G401.6 (cell line): ENCODE measurements around the gene AKAIN1.

Experiments used
- FAIRE-seq: peaks from 2 replicates; lab custom pipeline; 2012; peaks lifted over from hg19 to GRCh38; lab: Jason Lieb, UNC

AKAIN1 gene

GRCh38 chr18:5197032-5197434 lies at the start of gene AKAIN1:
AKAIN1 (minus strand) TSS chr18:5197257; CDS start chr18:5197053, 204 bp downstream.
- FAIRE-seq: no peak

GRCh38 chr18:5244941-5245340 lies 47.9 kb upstream of the AKAIN1 start:
- FAIRE-seq: no peak

DNA sequence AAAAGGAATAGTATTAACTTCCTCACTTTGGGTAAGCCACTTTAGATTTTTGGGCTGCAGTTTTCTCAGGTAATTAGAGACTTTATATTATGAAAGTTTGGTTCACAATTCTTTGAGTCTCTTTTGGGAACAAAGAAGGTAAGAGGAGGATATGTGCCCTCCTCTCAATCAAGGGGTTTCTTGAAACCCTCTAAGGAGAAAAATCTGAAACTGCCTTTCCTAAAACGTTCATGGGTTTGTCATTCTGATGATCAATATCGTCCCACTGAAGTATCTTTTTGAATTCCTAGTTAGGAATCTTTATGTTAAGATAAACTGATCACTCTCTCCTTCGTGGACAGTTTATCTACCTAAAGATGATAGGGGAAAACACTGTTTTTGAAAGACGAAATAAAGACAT lies 42.4 kb upstream of the AKAIN1 start:
- FAIRE-seq: no peak

GRCh38 chr18:5238371-5238976 lies 41.4 kb upstream of the AKAIN1 start:
- FAIRE-seq: no peak

DNA sequence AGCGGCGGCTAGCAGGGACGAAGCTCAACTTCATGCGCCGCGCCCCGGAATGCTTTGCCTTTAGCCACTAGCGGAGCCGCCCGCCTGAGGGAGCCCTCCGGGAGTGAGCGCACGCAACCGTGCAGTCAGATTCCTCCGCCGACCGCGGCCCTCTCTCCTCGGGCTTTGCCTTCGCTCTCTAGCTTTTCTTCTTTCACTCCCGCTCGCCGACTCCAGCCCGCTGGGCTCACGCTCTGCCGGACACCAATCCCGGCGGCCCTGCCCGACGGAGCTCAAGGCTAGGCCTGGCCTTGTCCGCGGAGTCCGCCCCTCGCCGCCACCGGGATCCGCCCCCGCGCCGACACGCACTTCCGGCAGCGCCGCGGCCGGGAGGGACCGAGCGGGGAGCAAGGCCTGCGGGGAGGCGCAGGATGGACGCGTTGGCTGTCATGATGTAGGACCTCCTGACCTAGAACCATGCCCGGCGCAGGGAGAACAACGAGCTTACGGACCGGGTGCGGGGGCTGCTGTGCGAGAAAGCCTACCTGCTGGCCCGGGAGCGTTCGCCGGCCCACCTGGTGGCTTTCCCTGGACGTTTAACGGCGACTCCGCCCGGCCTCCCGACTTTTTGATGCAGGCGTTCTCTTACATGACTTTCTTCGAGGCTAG lies 40.8 kb upstream of the AKAIN1 start:
- FAIRE-seq: no peak

DNA sequence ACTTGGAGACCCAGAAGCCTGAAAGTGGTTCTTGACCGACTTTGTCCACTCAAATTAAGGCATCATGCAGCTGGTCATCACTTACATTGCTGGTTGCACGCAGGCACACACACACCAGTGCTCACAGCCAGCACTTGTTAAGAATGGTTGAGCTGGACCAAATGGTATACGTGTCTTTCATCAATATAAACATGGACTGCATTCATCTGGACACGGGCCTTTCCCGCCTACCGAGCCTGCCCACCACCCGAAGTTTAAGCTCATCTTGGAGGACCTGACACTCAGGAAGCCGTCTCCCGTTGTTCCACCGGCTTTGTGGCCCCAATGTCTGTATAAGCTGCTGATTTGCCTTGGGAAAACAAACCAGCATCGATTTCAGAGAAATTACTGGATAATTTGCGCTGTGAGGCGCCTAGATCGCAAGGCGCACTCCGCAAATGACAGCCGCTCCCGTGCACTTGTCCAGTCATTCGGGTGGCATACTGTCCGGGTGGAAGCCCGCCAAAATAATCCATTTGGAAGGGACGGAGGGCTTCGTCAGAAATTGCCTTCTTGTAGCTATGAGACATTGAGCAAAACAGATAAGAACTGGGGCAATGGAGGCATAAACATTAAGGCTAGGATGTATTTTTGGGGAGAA lies 40.1 kb upstream of the AKAIN1 start:
- no peak for FAIRE-seq

DNA sequence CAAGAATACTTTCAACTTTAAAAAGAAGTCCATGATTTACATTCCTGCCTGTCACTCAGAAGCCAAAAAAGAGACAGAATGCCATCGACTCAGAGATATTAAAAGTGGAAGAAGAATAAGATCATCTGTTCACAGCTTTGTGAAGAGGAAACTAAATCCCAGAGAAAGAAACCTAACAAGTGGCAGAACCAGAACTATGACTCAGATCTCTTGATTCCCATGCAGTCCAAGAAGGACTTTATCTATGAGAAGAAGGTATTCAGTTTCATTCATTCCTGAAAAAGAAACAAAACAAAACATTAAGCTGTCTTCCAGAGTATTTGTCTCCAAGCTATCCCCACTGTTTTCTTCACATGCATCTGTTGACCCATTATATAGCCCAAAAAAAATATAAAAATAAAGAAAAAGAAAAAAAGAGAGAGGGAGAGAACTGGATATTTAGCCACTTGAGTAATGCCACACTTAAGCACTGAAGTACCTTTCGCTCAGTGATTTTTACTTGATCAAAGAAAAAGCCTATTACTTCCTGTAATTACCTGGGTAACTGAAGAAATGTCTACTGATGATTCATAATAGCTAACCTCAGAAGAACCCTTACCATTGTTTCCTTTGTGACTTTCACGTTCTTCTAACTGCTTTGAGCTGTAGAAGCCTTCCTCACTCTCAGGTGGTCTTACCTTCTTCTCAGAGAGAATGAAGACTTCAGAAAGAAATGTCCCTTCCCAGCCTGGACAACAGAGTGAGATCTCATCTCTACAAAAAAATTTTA lies 17.7 kb upstream of the AKAIN1 start:
- no peak for FAIRE-seq

- no peak for FAIRE-seq
Measured at GRCh38 chr18:5207471-5208150, 10.6 kb upstream of the AKAIN1 start.

DNA sequence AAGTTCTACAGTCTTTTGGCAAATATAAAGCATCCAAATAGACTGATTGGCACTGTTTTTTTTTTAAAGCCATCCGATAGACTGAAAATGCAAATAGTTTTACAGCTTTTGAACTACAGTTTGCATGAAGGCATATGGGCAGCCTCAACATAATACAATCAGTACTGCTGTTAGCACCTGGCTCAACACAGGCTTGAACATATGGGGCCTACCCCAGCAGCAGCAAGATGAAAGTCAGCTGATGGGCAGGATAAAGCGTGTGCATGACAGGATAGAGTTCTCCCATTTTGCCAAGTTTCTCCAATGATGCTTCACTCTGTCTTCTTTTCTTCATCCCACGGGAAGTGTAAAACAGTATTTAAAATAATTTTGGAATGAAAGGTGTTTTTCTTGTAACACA lies 1.3 kb upstream of the AKAIN1 start:
- no peak for FAIRE-seq

DNA sequence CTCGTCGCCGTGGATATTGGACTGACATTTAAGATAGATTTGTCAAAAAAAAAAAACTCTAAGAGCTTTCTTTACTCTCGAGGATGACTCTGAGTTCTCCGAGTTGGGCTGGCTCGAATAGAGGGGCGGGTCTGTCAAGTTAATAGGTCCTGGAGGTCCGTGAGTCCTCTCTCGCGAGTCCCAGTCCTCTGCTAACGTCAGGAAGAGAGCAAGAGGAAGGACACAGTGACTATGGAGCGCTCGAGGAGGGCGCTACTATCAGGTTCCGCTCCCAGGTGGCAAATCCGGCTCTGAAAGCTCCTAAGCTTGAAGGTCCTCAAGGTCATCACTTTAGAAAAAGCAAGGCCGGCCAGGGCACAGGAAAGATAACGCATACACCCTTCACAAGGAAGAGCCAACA lies 404 bp upstream of the AKAIN1 start:
- no peak for FAIRE-seq

DNA sequence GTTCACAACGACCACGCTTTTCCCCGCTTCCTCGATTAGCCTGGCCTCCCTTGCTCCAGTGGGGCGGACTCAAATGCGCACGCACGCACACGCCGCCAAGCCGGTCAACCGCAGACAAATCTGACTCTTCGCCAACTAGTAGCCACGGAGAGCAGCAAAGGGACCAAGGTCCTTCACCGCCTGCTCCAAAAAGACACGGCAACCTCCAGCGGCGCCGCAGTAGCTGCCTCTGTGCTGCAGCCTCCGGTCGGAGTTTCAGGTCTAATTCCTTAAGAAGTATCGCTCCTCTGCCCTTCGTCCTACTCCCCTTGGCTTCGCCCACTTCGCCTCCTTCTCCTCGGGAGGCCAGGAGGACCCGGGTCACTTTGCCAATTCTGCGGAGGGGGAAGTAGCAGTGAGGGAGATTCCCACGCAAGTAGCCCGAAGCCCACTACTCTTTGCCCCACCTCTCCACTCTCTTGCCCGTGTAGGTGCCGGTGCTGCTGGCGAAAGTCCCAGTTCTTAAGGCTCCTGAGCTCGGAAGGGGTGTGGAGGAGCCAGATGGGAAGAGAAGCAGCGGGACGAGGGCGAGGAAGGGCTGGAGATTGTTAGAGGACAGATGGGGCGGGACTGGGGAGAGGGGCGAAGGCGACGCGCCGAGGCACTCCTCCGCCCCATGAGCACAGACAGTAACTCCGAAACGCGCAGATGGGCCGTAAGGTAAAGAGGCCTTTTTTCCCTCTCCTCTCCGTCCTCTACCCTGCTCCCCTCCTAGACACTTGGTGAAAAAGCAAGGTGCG lies 615 bp downstream of the AKAIN1 start:
- no peak for FAIRE-seq

GRCh38 chr18:5195656-5196055 lies 1.4 kb downstream of the AKAIN1 start:
- no peak for FAIRE-seq

GRCh38 chr18:5180254-5180653 lies 16.8 kb downstream of the AKAIN1 start:
- FAIRE-seq: no peak

DNA sequence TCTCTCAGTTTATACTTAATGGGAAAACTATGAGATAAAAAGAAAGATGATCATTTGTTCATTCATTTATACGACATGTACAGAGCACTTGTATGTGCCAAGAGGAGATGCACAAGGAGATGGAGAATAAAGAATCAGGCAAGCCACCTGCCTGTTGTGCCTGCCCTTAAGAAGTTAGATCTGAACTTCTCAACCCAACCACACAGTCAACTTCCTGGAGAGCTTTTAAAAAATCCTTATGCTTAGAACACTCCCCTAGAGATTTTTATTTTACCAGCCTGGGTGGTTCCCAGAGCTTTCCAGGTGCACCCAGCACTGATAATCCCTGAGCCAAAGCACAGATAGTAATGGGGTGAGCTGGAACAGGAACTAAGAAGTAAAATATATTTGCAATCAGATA lies 18.5 kb downstream of the AKAIN1 start:
- FAIRE-seq: no peak

DNA sequence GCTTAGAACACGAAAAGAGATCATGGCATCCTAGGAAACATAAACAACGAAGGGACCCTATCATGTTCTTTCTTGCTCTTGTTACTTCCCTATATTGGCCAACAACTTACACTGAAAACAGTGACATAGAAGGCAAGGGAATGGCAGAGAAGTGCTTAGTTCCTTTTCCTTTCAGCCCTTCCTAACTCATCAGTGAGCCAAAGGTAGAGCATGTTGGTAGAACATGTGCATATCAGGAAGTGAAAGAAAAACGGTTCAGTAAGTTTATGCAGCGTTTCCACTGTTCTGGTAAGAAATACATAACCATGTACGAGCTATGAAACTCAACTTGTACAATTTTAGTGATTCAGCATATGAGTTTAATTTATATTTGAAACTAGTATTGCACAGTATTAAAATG lies 21.7 kb downstream of the AKAIN1 start:
- FAIRE-seq: no peak

DNA sequence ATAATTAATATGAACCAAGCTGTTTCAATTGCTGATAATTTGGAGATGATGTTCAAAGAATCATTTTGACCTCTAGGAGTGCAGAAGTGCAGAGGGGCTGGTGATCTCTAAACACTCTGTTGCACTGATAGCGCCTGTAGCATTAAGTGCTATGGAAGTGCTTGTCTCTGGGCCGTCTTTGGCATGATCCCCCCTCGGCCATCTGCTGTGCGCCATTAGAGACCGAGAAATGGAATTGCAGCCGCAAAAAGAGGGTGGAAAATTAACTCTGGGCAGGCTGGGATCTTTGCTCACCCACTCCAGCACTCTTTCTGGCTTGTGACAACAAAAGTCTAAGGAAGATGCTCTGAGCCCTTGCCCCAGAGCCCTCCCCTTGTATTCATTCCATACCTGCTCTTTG lies 23.4 kb downstream of the AKAIN1 start:
- FAIRE-seq: no peak

GRCh38 chr18:5173236-5173635 lies 23.8 kb downstream of the AKAIN1 start:
- FAIRE-seq: no peak

GRCh38 chr18:5167831-5168230 lies 29.2 kb downstream of the AKAIN1 start:
- no peak for FAIRE-seq

DNA sequence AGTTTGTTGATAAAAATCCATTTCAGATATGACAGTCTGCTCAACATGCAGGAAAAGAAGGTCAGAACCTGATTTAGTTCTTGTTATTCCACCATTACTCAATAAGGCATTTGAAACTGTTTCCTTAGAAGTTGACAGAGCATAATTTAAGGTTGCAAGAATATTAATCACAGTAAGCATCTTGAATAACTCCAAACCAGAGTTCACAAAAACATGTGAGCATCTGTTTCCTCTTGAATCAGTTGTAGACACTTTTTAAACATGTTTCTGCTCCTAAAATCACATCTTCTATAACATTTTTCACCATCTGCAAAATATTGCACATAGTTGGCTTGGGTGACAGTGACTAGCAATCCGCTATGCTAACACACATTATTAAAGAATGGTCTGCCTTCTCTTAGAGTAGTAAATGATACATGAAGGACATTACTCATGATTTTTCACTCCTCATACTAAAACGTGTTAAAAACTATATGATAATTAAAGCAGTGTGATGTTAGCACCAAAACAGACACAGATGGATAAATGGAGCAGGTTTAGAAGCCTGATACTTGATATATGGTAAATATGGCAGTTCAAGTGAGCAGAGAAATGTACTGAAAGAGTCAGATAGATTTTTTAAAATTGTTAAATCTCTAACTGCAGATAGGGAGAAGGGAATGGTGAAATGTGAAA lies 30.3 kb downstream of the AKAIN1 start:
- no peak for FAIRE-seq

GRCh38 chr18:5164903-5165302 lies 32.2 kb downstream of the AKAIN1 start:
- FAIRE-seq: no peak

GRCh38 chr18:5162111-5162510 lies 34.9 kb downstream of the AKAIN1 start:
- FAIRE-seq: no peak
